GM19438 (cell line): Measurements from ENCODE around the gene PDGFA.

Experiments used
- ATAC-seq: cut with Tn5 transposase; IDR thresholded peaks from one replicate; pipeline ENCODE4 v1.9.1; 2021; ENCODE audit warnings: low read depth; ENCODE audit not compliant: unreplicated experiment

PDGFA gene

DNA sequence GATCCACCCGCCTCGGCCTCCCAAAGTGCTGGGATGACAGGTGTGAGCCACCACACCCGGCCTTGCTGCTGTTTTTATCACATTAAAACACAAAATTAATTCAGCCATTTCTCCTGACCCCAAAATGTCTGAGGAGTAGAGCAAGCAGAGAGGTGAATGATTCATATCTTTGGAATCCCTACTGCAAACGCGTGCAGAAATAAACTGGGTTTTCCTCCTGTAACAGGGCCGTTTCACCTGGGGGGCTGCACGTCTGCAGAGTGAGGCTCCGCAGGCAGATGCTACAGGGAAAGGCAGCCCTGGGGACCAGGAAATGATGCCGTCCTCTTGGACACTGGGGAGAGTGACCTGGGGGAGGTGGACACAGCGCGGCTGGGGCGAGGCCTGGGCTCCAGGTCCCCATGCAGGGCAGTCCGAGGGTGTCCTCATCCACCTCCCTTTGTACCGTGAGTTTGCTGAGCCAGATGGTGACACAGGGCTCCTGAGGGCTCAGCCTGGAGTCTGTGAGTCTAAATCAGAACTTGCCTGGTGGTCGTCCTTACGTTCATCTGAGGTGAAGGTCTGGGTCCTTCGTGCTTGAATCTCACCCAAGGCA is 41.9 kb downstream of the PDGFA start:
- no peak for ATAC-seq

DNA sequence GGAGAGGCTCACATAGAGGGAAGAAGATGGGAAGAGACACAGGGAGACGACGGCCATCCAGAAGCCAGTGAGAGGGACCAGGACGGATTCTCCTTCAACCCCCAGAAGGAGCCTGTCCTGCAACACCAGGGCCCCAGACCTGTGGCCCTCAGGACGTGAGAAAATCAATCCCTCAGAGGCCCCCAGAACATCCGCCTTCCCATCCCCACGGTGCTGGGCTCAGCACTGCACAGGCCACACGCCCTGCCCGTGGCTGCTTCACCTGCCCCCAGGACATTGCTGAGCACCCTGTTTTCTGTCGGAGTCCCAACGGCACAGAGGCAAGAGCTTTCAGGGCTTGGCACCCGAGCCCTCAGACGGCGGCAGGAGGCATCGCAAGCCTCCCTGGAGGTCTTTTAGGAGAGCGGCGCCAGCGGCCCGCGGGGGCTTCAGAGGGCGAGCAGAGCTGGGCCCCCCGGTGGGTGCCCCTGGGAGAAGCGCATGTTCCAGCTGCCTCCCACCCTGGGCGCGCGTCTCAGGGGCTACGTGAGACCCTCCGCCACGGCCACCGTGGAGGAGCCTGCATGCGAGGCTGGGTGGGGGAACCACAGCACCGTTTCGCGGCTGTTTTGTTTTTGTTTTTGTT is 42.8 kb downstream of the PDGFA start:
- no peak for ATAC-seq

DNA sequence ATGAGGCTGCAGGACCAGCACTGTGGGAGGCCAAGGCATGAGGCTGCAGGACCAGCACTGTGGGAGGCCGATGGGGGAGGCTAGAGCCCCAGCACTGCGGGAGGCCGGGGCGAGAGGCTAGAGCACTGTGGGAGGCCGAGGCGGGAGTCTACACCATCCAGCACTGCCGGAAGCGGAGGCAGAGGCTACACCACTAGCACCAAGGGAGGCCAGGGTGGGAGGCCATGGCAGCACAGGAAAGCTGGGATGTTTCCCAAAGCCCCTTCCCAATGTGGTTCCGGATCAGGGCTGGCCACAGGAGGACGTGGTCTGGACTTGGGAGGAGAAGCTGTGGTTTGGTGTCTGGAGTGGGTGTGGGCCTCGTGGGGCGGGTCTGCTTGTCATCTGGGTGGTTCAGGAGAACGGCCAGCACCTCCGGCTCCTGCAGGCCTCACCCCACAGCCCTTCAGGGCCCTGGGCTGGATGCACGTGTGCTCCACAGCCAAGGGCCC is 43.6 kb downstream of the PDGFA start:
- no peak for ATAC-seq

DNA sequence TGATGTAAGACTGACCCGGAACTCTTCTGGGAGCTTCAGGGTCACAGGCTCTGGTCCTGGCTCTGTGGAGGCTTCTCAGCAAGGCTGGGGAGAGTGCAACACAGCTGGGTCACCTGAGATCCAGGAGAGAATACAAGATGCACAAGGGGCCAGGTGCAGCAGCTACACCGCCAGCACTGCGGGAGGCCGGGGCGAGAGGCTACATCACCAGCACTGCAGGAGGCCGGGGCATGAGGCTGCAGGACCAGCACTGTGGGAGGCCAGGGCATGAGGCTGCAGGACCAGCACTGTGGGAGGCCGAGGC is 44.3 kb downstream of the PDGFA start:
- no peak for ATAC-seq

DNA sequence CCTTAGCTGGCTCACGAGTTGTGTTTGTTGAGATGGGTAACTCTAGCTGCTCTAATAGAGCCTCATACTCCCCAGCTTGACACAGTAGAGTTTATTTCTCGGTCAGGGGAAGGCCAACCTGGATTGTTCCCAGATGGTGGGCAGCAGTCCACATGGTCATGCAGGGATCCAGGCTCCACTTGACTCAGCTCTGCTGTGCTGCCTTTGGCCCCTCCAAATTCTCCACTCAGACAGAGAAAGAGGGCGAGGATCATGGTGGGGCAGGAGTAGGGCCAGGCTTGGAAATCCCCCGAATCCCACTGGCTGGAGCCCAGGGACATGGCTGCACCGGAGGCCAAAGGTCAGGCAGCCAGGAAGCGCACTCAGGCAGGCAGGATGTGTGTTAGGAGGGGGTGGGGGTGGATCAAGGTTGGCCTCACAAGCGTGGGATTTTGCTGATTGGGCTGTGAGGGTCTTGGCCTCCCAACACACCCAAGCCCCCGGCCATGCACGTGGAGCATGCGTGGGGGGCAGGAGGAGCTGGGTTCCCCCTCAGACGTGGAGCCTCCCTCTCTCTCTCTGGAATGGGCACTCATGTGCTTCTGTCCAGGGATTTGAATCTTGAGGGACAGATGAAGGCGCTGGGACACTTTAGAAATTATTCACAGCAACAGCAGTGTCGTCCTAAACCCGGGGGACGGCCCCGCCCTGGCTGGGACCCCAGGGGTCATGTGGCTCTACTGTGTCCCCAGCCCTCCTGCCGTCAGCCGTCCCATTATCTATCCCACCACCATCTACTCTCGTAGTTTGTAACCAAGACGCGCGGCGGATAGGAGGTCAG is 44.8 kb downstream of the PDGFA start:
- ATAC-seq = no peak

DNA sequence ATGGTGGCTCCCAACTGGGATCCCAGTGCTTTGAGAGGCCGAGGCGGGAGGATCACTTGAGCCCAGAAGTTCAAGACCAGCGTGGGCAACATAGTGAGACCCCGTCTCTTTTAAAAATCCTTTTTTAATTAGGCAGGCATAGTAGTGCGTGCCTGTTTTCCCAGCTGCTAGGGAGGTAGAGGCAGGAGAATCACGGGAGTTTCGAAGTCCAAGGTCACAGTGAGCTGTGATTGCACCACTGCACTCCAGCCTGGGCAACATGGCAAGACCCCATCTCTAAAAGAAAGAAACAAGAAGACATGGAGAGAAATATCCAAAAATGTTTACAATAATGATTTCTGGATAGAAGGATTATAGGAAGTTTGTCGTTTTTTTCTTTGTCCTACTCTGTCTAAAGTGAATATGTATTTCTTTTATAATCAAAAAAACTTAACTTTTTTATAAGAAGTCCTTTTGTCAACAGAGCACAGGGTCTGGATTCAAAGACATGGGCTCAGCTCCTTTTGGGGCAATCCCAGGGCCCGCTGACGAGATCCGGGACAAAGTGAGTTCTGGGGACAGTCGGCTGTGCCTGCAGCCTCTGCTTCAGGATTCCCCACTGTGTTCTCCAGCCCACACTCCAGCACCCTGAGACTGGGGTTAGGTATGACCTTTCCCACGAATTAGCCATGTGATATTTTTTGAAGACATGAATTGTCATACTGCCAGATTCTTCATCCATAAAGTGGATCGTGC is 45.6 kb downstream of the PDGFA start:
- no peak for ATAC-seq

DNA sequence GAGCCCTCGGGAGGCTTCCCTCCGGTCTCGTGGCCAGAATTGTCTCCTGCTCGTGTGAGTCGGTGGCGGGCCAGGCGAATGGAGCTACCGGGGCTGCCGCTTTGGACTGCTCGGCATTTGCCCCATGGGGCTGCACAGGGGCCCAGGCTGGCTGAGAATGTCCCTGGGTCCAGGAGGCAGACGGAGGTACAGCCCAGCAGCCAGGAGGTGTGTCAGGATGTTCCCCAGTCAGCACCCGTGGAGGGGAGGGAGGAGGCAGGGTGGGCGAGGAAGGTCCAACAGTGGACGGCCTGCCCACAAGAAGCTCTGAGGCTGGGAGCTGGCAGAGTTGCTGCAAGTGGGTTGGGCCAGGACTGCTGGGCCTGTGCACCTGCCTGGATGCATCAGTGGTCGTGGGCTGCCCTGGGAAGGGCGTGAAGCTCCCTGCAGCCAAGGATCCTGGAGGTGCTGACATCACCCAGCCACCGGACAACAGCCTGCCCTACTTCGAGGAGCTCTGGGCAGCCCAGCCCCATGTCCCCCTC is 46.4 kb downstream of the PDGFA start:
- ATAC-seq = no peak

DNA sequence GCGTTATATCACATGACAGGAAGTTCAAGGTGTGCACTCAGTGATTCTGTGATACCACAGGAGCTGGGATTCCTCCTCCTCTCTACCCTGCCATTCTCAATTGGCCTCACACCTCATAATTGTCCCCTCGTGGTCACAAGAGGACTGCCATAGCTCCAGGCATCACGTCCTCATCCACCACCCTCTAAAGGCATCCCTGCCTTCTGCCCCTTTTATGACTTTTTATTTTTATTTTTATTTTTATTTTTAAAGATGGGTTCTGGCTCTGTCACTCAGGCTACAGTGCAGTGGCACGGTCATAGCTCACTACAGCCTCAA is 47.0 kb downstream of the PDGFA start:
- no peak for ATAC-seq

DNA sequence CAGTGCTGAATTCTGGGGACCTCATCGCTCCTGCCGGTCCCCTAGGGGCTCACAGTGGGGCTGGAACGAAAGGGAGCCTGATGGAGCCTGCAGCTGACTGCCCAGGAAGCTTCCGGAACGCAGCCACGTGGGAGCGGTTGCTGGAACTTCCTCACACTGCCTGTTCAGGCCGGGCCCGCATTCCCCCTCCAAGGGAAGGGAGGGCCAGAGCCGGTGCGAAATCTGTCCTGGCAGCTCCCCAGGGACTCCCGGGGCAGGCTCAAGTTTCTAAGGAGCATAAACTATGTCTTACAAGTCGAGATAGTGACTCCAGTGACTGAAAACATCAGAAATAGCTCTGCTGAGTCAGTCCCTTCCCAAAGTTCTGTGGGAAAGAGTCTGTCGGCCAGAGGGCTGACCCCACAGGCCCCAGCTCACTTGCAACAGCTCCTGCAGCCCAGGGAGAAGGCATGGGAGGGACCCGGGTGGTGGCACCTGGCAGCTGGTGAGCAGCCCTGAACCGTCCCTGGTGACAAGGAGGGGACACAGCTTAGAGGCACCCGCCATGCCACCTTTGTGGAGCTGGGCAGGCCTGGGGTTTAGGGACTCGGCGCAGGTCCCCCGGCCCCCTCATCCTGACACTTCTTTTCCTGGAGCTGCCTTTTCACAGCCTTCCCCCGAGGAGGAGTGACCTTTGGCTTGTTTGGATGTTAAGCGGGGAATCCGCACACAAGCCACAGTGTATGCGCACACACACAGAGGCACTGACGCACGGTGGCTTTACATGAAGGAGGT is 47.6 kb downstream of the PDGFA start:
- ATAC-seq = no peak

DNA sequence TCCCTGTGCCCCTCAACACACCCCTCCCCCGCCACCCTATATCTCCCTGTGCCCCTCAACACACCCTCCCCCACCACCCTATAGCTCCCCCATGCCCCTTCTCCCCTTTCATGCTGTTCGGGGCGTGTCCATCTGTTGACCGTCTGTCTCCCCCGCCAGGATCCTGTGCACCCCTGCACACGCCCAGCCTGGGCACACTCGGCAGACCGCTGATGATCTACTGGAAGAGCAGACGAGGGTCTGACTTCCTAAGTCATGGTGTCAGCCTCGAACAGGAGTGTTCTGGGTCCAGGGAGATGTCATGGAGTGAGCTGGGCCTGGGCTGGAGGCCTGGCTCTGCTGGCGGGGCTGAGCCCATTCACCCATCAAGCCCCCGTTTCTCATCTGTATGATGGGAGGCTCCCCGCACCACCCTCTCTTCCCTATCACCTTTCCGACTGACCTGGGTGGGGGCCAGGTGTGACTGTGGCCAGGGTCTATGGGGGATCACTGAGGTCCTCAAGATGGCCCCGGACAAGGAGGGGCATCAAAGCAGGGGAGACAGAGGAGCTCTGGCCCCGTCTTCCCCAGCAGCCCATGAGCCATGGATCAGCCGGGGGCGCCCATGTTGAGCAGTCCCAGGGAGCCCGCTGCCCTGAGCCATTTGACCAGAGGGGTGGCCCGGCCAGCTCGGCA is 48.3 kb downstream of the PDGFA start:
- ATAC-seq = no peak

DNA sequence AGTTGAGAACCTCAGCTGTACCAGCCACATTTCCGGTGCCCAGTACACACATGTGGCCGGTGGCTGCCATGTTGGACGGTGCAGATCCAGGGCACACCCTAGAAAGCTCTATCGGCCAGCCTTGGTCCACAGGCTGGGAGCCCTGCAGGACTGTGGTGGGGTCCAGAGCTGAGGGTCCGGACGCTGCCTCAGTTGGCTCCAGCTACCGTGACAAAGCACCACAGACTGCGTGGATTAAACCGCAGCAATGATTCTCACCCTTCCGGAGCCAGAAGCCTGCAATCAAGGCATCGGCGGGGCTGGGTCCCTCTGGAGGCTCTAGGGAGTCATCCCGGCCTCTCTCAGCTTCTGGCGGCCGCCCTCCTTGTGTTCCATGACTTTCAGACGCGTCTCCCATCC is 50.1 kb downstream of the PDGFA start:
- no peak for ATAC-seq

DNA sequence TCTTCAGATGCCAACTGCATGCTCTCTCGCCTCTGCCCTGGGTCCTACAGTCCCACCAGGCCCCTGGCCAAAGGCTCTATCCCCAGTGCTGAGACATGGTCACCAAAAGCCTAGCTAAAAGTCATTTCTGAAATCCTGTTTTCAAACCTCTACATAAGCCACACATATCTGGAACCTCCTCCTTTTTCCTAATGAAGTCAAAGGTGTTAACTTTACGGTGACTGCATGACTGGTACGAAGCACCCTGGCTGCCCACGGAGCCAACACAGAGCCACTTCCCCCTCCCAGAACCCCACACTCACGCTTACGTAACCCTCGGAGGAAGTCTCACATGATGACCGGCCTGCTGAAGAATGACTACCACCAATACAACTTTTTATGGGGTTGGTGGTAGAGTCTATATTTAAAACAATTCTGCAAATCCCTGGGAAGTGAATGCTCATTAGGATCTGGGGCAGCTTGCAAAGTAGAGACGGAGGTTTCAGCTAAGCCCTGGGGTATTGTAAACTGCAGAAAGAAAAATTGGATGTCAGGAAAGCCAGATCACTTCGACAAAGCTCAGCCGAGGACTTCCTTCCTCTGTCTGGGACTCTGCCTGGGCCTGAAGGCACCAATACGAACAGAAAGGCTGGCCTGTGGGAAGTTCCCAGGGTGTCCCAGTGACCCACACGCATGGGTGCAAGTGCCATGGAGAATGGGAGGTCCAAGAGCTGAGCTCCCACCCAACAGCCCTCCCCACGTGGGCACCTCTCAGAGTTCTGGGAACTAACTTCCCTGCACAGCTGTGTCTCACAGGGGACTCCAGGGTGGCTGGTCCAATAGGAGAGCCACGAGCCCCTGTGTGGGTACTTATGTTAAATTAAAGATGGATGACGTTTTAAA is 50.7 kb downstream of the PDGFA start:
- ATAC-seq = no peak

DNA sequence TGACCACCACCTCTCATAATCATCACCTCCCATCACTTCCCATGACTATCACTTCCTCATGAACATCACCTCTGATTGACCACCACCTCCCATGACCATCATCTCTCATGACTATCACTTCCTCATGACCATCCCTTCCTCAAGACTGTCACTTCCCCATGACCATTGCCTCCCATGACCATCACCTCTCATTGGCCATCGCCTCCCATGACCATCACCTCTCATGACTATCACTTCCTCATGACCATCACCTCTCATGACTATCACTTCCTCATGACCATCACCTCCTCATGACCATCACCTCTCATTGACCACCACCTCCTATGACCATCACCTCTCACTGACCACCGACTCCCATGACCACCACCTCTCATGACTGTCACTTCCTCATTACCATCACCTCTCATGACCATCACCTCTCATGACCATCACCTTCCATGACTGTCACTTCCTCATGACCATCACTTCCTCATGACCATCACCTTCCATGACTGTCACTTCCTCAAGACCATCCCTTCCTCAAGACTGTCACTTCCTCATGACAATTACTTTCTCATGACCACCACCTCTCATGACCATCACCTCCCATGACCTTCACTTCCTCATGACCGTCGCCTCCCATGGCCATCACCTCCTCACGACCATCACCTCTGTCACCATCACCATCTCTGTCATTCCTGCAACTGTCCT is 51.6 kb downstream of the PDGFA start:
- ATAC-seq = no peak

DNA sequence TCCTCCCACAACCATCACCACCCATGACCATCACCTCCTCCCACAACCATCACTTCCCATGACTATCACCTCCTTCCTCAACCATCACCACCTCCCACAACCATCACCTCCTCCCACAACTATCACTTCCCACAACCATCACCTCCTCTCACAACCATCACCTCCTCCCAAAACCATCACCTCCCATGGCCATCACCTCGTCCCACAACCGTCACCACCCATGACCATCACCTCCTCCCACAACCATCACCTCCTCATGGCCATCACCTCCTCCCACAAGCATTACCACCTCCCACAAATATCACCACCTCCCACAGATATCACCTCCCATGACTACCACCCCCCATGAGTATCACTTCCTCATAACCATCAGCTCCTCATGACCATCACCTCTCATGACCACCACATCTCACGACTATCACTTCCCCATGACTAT is 52.2 kb downstream of the PDGFA start:
- no peak for ATAC-seq

DNA sequence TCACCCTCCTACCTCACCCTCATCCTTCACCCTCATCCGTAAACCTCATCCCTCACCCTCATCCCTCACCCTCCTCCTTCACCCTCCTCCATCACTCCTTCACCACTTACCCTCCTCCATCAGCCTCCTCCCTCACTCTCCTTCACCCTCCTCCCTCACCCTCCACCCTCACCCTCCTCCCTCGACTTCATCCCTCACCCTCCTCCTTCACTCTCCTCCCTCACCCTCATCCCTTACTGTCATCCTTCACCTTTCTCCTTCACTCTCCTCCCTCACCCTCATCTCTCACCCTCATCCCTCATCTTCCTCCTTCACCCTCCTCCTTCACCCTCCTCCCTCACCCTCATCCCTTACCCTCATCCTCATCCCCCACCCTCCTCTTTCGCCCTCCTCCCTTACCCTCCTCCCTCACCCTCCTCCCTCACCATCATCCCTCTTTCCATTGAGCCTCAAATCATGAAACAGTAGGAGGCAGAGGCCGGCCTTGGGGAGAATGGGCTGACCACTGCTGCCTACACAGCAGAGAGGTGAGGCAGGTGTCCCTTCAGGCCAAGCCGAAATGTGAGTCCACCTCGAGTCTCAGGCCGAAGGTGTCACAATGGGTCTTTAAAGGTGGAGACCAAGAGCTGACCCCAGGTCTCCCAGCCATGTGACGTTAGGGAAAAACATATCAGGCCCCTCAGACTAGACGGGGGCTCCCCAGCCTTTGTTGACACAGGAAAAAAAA is 53.0 kb downstream of the PDGFA start:
- no peak for ATAC-seq

DNA sequence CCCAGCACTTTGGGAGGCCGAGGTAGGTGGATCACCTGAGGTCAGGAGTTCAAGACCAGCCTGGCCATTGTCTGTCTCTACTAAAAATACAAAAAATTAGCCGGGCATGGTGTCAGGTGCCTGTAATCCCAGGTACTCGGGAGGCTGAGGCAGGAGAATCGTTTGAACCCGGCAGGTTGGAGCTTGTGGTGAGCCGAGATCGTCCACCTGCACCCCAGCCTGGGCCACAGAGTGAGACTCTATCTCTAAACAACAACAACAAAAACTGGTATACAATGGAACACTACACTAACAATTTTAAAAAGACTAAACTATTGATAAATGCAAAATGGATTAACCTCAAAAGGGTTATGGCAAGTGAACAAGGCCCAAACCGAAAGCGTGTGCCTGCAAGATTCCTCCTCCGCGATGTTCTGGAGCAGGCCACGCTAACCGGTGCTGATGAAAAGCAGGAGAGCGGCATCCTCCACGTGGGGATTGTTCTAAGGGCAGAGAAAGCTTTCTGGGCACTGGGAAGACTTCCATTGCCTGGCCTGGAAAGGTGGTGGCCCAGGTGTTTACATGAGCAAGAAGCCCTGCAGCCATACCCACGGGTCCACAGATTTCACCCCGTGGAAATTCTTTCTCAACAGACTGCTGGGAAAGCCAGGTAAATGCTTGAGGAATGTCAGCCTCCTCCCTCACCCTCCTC is 53.8 kb downstream of the PDGFA start:
- no peak for ATAC-seq
